Smooth muscle cell (in vitro differentiated cells): ENCODE data around the gene IBA57. TPM values are rescaled to one million over a fixed set of nuclear protein-coding genes. Genes with fewer than 3 reads are reported as not detected.

ENCODE experiments used
- DNase-seq: peaks from one replicate; lab custom pipeline; 2025; ENCODE audit not compliant: unreplicated experiment; lab: John Stamatoyannopoulos, UW
- H2AFZ ChIP-seq: fragments of 200-600 bp; sonication (generic); 2 replicates; pipeline ENCODE4 v1.6.0; 2016; ENCODE audit warnings: antibody characterized with exemption, low read depth, mild to moderate bottlenecking
- H3F3A ChIP-seq: fragments of 200-600 bp; sonication (generic); 2 replicates; pipeline ENCODE4 v1.6.0; 2017; ENCODE audit warnings: antibody characterized with exemption, low read depth
- H3K27ac ChIP-seq: fragments of 200-600 bp; sonication (generic); 2 replicates; pipeline ENCODE4 v1.5.1; 2016; ENCODE audit warnings: low read depth, mild to moderate bottlenecking
- H3K27me3 ChIP-seq: fragments of 200-600 bp; sonication (generic); 2 replicates; pipeline ENCODE4 v1.6.1; 2016; ENCODE audit warnings: low read depth, mild to moderate bottlenecking
- H3K36me3 ChIP-seq: fragments of 200-600 bp; sonication (generic); 2 replicates; pipeline ENCODE4 v1.5.1; 2016; ENCODE audit warnings: low read depth
- H3K4me1 ChIP-seq: fragments of 200-600 bp; sonication (generic); 2 replicates; pipeline ENCODE4 v1.5.1; 2016; ENCODE audit warnings: low read depth
- H3K4me2 ChIP-seq: fragments of 200-600 bp; sonication (generic); 2 replicates; pipeline ENCODE4 v1.6.0; 2016; ENCODE audit warnings: mild to moderate bottlenecking
- H3K4me3 ChIP-seq: fragments of 200-600 bp; sonication (generic); 2 replicates; pipeline ENCODE4 v1.5.1; 2016; ENCODE audit warnings: mild to moderate bottlenecking
- H3K79me2 ChIP-seq: fragments of 200-600 bp; sonication (generic); 2 replicates; pipeline ENCODE4 v1.6.0; 2016; ENCODE audit warnings: low read depth, mild to moderate bottlenecking
- H3K9ac ChIP-seq: fragments of 200-600 bp; sonication (generic); 2 replicates; pipeline ENCODE4 v1.6.0; 2016; ENCODE audit warnings: low read depth
- H3K9me3 ChIP-seq: fragments of 200-600 bp; sonication (generic); replicated peaks from 2 replicates; pipeline ENCODE4 v1.5.1; 2016; ENCODE audit warnings: low read depth
- H4K20me1 ChIP-seq: fragments of 200-600 bp; sonication (generic); 2 replicates; pipeline ENCODE4 v1.6.0; 2016; ENCODE audit warnings: low read depth
- CTCF ChIP-seq: fragments of 200-600 bp; sonication (generic); IDR thresholded peaks from 2 replicates; pipeline ENCODE4 v1.5.1; 2017; ENCODE audit warnings: borderline replicate concordance, mild to moderate bottlenecking, antibody characterized with exemption; ENCODE audit not compliant: insufficient read depth, poor library complexity, severe bottlenecking
- WGBS: methylation state at CpG from one replicate; pipeline ENCODE4 v1.1.7; 2016; ENCODE audit warnings: low lambda C conversion rate; 5-methylcytosine and 5-hydroxymethylcytosine counted together
- polyA plus RNA-seq: library from polyadenylated mRNA; unstranded; fragments of >200 nt; fragmentation: Nextera tagmentation; extraction: Ambion mirVana; gene quantifications from 2 replicates; pipeline ENCODE4 v1.2.1, GENCODE V29; 2016
- total RNA-seq: library from RNA; depleted of rRNA; stranded (reverse); fragments of >200 nt; gene quantifications from 2 replicates; pipeline ENCODE4 v1.2.3, GENCODE V29; 2014

Gene IBA57
- total and polyA plus RNA-seq, 2 experiments from 2014 or later: 1.6 to 1.8 TPM

DNA sequence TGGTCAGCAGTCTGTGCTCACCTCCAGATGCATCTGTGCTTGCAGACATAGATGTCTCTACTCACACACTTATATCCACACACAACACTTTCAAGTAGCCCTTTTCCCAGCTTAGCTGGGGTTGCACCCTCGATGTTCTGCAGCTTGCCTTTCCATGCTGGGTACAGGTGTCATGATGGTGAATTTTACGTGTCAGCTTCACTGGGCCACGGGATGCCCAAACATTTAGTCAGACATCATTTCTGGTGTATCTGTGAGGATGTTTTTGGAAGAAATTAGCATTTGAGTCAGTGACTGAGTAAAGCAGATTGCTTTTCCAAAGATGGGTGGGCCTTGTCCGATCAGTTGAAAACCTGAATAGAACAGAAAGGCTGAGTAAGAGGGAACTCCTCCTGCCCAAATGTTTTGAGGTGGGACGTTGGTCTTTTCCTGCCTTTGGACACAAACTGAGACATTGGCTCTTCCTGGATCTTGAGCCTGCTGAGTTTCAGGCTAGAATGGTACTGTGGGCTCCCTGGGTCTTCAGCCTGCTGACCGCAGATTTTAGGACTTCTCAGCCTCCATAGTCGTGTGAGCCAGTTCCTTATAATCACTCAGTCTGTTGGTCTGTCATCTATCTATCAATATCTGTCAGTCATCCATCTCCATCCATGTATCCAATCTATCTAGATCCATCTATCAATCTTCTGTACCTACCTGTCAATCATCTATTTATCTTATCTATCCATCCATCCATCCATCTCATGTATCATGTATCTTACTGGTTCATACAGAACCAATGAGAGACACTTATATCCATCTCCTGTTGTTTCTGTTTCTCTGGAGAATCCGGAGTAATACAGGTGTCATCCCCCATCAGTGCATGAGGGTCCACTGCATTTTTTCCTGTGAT lies 29.6 kb downstream of the IBA57 start:
- 90% methylated on average over 8 of the region's 8 CpGs for WGBS

GRCh38 chr1:228197555-228198147 lies 32.0 kb downstream of the IBA57 start:
- no peaks in the 10 kb centered on the region for H3K4me1 ChIP-seq
- TF ChIP-seq CTCF: no peak
- no peaks in the 10 kb centered on the region for H3K79me2 ChIP-seq
- no peaks in the 10 kb centered on the region for H3F3A ChIP-seq
- WGBS: 90% methylated on average over 4 of the region's 4 CpGs
- no peaks in the 10 kb centered on the region for H4K20me1 ChIP-seq
- no peak overlapping the region for H3K9ac ChIP-seq
- no peaks in the 10 kb centered on the region for H3K36me3 ChIP-seq
- H3K9me3 ChIP-seq: no peaks in the 10 kb centered on the region
- H3K4me2 ChIP-seq: no peak overlapping the region
- DNase-seq: no peak
- H3K4me3 ChIP-seq: no peak overlapping the region
- H3K27me3 ChIP-seq: no peaks in the 10 kb centered on the region
- no peak overlapping the region for H2AFZ ChIP-seq
- H3K27ac ChIP-seq: no peak overlapping the region

More for the DNA sequence above, 29.6 kb downstream of the IBA57 start:
- Histone ChIP-seq H3K9ac (no peak overlapping the region), H3K27me3 (no peaks in the 10 kb centered on the region), H3K9me3 (no peaks in the 10 kb centered on the region), H3K36me3 (no peaks in the 10 kb centered on the region), H3K27ac (no peak overlapping the region), H3K79me2 (no peaks in the 10 kb centered on the region), H3F3A (no peaks in the 10 kb centered on the region), H3K4me1 (no peaks in the 10 kb centered on the region), H3K4me3 (no peak overlapping the region), H4K20me1 (no peaks in the 10 kb centered on the region), H2AFZ (no peak overlapping the region), H3K4me2 (no peak overlapping the region)
- no peak for TF ChIP-seq CTCF
- DNase-seq: no peak

DNA sequence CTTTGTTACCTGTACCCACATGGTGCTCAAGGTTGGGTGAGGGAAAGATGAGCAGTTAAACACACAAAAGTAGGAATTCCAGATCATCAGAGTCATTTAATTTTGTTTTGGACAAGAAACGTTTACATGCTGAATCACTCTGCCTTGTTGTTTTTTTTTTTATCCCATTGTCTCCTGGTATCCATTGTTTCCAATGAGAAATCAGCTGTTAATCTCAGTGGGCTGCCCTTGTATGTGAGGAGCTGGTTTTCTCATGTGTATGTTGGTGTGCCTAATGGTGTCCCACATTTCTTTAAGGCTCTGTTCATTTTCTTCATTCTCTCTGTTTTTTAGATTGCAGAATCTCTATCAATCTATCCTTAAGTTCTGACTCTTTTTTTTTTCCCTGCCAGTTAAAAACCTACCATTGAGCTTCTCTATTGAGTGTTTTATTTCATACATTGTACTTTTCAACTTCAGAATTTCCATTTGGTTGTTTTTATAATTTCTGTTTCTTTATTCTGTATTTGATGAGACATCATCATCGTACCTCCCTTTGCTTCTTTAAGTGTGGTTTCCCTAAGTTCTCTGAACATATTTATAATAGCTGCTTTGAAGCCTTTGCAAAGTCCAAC lies 33.5 kb downstream of the IBA57 start:
- Histone ChIP-seq H3K4me1 (no peaks in the 10 kb centered on the region), H3K79me2 (no peaks in the 10 kb centered on the region), H3K27me3 (no peaks in the 10 kb centered on the region), H3F3A (no peaks in the 10 kb centered on the region), H3K9ac (no peak overlapping the region), H4K20me1 (no peaks in the 10 kb centered on the region), H3K9me3 (no peaks in the 10 kb centered on the region), H3K4me2 (no peak overlapping the region), H3K27ac (no peak overlapping the region), H3K36me3 (no peaks in the 10 kb centered on the region), H3K4me3 (no peak overlapping the region), H2AFZ (no peak overlapping the region)
- 68% methylated on average over 2 of the region's 2 CpGs for WGBS
- no peak for DNase-seq
- no peak for TF ChIP-seq CTCF
